ENCODE measurements around the gene THOP1.

DNA sequence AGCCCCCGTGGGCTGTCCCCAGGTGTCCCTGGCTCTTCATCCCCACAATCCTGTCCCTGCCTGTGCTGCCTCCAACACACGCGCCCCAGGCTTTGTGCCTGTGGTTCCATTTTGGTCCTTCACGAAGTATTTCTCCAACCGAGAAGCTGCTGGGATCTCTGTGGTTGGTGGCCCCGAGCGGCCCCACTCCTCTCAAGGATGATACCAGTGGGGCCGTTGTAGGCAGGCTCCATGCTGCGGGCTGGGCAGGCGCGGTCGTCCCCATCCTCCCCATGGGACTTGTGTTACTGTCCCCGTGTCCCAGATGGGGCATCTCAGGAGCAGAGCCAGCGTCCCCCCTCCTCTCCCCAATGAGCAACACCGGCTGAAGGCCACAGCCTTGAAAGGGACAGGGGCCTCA lies 30.6 kb downstream of the THOP1 start:
- TF ChIP-seq, protein P1, sequence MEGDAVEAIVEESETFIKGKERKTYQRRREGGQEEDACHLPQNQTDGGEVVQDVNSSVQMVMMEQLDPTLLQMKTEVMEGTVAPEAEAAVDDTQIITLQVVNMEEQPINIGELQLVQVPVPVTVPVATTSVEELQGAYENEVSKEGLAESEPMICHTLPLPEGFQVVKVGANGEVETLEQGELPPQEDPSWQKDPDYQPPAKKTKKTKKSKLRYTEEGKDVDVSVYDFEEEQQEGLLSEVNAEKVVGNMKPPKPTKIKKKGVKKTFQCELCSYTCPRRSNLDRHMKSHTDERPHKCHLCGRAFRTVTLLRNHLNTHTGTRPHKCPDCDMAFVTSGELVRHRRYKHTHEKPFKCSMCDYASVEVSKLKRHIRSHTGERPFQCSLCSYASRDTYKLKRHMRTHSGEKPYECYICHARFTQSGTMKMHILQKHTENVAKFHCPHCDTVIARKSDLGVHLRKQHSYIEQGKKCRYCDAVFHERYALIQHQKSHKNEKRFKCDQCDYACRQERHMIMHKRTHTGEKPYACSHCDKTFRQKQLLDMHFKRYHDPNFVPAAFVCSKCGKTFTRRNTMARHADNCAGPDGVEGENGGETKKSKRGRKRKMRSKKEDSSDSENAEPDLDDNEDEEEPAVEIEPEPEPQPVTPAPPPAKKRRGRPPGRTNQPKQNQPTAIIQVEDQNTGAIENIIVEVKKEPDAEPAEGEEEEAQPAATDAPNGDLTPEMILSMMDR (IDR thresholded peaks at IDR 0.05) = no peak
- TF ChIP-seq POLR2A (IDR thresholded peaks at IDR 0.05) = no peak

All from esophagus squamous epithelium (tissue), 4 donors.